Central memory CD8-positive, alpha-beta T cell (primary cell): ENCODE measurements around the gene GALNT12.
A peak's percentile ranks its signal among the peaks of the same experiment; 100 is the strongest.

Source experiments
- ATAC-seq: fragments of 150-1000 bp; cut with Tn5 transposase; replicated peaks from 2 replicates; pipeline ENCODE4 v1.10.0; 2022; ENCODE audit warnings: mild to moderate bottlenecking, moderate FRiP score, moderate number of reproducible peaks; ENCODE audit not compliant: poor library complexity, severe bottlenecking; ENCODE audit errors: extremely low read depth
- DNase-seq, 2 donors: peaks; one replicate each; pipeline ENCODE4 v3.0.0; 2021; ENCODE audit warnings: low spot score in 2 of 2
- H3K27ac Mint-ChIP-seq: one replicate; pipeline ENCODE4 v1.8.0; 2022; ENCODE audit warnings: low read depth, mild to moderate bottlenecking, moderate library complexity, mixed read lengths
- H3K27me3 Mint-ChIP-seq: one replicate; pipeline ENCODE4 v1.8.0; 2022; ENCODE audit warnings: mixed read lengths
- H3K36me3 Mint-ChIP-seq: one replicate; pipeline ENCODE4 v1.8.0; 2022; ENCODE audit warnings: mild to moderate bottlenecking, moderate library complexity, mixed read lengths; ENCODE audit not compliant: insufficient read depth
- H3K4me1 Mint-ChIP-seq: one replicate; pipeline ENCODE4 v1.8.0; 2022; ENCODE audit warnings: mixed read lengths
- H3K4me3 Mint-ChIP-seq: one replicate; pipeline ENCODE4 v1.8.0; 2022; ENCODE audit warnings: mild to moderate bottlenecking, moderate library complexity, mixed read lengths
- H3K9me3 Mint-ChIP-seq: one replicate; pipeline ENCODE4 v1.8.0; 2022; ENCODE audit warnings: mixed read lengths

The GALNT12 gene, protein sequence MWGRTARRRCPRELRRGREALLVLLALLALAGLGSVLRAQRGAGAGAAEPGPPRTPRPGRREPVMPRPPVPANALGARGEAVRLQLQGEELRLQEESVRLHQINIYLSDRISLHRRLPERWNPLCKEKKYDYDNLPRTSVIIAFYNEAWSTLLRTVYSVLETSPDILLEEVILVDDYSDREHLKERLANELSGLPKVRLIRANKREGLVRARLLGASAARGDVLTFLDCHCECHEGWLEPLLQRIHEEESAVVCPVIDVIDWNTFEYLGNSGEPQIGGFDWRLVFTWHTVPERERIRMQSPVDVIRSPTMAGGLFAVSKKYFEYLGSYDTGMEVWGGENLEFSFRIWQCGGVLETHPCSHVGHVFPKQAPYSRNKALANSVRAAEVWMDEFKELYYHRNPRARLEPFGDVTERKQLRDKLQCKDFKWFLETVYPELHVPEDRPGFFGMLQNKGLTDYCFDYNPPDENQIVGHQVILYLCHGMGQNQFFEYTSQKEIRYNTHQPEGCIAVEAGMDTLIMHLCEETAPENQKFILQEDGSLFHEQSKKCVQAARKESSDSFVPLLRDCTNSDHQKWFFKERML

DNA sequence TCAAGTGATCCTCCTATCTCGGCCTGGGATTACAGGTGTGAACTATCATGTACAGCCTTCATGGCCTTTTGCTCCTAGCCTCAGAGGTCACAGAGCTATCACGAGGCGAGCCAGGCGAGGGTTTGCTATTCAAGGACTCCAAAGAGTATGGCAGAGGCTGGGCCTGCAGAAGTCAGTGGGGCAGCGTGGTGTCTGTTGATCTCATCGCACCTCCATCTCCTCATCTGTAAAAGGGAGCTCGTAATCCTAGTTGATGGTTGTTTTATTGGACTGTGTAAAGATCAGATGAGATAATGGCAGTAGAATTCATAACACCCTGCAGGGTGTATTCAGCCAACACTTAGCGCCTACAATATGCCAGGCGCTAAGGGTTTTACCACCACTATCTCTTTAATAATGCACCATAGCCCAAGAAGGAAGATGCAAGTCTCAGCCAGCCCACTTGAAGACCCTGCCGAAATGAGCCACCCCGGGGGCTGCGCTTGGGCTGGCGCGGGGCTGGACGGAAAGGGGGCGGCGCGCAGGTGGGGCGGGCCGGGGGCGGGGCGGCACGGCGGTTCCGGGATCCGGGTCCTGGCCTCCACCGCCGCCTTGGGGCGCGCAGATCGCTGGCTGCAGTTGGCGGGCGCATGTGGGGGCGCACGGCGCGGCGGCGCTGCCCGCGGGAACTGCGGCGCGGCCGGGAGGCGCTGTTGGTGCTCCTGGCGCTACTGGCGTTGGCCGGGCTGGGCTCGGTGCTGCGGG, at the start of gene GALNT12:
TSS of gene GALNT12 (plus strand) at position 601 of the 744 bp plus-strand sequence. CDS start at position 630, 29 bp downstream.
- Mint-ChIP-seq H3K27me3 (peaks cover 28% of the 10 kb centered on the region), H3K9me3 (no peaks in the 10 kb centered on the region), H3K36me3 (peaks cover 2% of the 10 kb centered on the region), H3K27ac (no peak within 1 kb of the TSS), H3K4me1 (peaks cover 23% of the 10 kb centered on the region), H3K4me3 (peak within 1 kb of the TSS; percentile 86)
- DNase-seq, result peak in 1 of 2 donors; percentile 22
- ATAC-seq, result peak; percentile 76

DNA sequence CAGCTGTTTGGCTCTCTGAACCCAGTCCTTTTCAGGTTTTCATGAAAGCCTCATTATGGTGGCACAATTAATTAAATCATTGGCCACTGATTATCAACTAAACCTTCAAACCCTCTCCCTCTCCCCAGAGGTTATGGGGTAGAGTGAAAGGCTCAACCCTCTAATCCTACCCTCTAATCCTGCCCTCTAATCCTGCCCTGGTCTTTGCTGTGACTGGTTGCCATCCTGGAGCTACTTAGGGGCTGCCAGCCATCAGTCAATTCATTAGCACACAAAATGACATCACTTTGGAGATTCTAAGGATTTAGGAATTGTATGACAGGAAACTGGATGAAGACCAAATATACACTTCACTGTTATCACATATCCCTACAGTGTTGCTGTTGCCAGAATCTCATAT, 47.2 kb upstream of the GALNT12 start:
- Mint-ChIP-seq H3K4me3 (no peak overlapping the region), H3K4me1 (no peaks in the 10 kb centered on the region), H3K27ac (no peak overlapping the region), H3K36me3 (no peaks in the 10 kb centered on the region), H3K27me3 (no peaks in the 10 kb centered on the region), H3K9me3 (no peaks in the 10 kb centered on the region)
- no peak for DNase-seq
- ATAC-seq, result no peak

DNA sequence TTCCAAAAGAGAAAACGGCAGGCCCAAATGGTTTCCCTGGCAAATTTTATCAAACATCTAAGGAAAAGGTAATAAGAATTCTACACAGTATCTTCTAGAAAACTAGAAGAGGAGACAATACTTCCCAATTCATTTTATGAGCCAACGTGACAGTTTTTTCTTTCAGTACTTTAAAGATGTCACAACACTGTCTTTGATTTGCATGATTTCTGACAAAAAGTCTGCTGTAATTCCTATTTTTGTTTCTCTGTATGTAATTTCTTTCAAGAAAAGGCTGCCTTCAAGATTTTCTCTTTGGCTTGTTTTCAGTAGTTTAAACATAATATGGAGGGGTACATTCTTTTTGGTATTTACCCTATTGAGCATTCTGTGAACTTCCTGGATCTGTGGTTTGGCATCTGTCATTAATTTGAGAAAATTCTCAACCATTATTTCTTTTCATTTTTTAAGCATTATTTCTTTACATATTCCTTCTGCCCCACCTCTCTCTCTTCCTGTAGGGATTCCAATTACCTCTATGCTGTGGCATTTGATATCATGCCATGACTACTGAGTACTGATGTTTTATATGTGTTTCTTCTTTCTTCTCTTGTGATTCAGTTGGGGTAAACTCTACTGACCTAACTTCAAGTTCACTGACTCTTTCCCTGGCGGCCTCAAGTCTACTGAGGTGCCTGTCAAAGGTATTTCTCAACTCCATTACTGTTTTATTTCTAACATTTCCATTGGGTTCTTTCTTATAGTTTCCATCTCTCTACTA, 43.3 kb upstream of the GALNT12 start:
- no peak overlapping the region for H3K27ac Mint-ChIP-seq
- H3K36me3 Mint-ChIP-seq, result peaks cover 4% of the 10 kb centered on the region
- H3K4me1 Mint-ChIP-seq, result no peaks in the 10 kb centered on the region

DNA sequence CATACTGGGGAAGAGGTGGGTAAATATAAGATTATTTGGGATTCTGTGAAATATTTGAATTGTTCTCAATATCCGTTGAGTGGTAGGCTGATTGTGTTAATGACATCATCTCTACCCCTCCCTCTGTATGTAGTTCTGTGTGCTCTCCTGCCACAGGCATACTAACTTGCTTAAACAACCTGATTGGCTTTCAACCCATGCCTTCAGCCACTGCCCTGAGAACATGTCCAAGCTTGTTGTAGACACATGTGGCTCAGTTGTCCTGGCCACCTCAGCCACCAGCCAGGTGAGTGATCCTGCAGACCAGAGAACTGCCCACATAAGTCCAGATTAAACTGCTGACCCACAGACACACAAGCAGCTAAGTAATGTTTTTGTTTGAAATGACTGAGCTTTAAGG, 42.2 kb upstream of the GALNT12 start:
- H3K36me3 Mint-ChIP-seq, result peaks cover 4% of the 10 kb centered on the region
- H3K4me1 Mint-ChIP-seq, result no peaks in the 10 kb centered on the region

More for the DNA sequence above, 43.3 kb upstream of the GALNT12 start:
- Mint-ChIP-seq H3K9me3 (no peaks in the 10 kb centered on the region), H3K4me3 (no peak overlapping the region), H3K27me3 (no peaks in the 10 kb centered on the region)
- no peak for DNase-seq
- ATAC-seq, result no peak

DNA sequence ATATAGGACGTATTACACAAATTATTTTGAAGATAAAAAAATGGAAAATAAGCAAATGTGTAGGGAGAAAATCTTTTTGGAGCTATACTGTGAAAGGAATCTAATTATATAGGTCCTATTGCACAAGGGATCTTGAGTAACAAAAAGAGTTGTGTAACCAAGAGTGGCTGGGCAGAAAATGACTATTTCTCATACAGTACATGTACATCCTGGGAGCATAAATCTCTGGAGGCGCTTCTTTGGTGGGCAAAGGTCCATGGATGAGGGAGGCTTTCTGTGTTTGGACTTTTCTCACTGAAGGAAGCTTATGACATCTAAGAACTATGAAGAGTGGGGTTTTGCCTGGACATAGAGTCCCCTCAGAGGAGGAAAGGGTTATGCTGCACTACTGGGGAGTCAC, 40.9 kb upstream of the GALNT12 start:
- Mint-ChIP-seq H3K9me3 (no peaks in the 10 kb centered on the region), H3K36me3 (peaks cover 4% of the 10 kb centered on the region), H3K27me3 (no peaks in the 10 kb centered on the region), H3K4me1 (no peaks in the 10 kb centered on the region), H3K27ac (no peak overlapping the region), H3K4me3 (no peak overlapping the region)
- no peak for DNase-seq
- ATAC-seq, result no peak

More for the DNA sequence above, 42.2 kb upstream of the GALNT12 start:
- H3K27me3 Mint-ChIP-seq, result no peaks in the 10 kb centered on the region
- no peaks in the 10 kb centered on the region for H3K9me3 Mint-ChIP-seq
- H3K27ac Mint-ChIP-seq, result no peak overlapping the region
- ATAC-seq, result no peak
- DNase-seq, result no peak
- H3K4me3 Mint-ChIP-seq, result no peak overlapping the region

DNA sequence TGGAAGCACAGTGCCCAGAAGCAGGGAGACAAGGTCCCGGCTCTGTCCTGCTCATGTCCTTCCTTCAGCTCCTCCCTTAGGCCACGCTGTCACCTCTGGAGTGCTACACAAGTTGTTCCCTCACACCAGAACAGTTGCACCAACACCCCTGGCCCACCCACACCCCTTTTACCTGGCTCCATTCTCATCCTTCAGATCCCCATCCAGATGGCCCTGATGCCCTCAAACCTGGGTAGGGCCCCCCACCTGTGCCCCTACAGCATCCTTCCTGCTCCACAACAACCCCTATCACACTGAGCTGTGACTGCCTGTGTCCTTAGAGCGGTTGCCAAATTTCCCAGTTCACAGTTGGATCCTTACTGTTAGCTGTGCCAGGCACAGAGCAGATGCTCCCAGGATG, 40.3 kb upstream of the GALNT12 start:
- H3K4me1 Mint-ChIP-seq, result no peaks in the 10 kb centered on the region
- H3K36me3 Mint-ChIP-seq, result peaks cover 4% of the 10 kb centered on the region
- DNase-seq (no peak), ATAC-seq (no peak)
- H3K27me3 Mint-ChIP-seq, result no peaks in the 10 kb centered on the region
- H3K27ac Mint-ChIP-seq, result no peak overlapping the region
- H3K4me3 Mint-ChIP-seq, result no peak overlapping the region
- H3K9me3 Mint-ChIP-seq, result no peaks in the 10 kb centered on the region

DNA sequence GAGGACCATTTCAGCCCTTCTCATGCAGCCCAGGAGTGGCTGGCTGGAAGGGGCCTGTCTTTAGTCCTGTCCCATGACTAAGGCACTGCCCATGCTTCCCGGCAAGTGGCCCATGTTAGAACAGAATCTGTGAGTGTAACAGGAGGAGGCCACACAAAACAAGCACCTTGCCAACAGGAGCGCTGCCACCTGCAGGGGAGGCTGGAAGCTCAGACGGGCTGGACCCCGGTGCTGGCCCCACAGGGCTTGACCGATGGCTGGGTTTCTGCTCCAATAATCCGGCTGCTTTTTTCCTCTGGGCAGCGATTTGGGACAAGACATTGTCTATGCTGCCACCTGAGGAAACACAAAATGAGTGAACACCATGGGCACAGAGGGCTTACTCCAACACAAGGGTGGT, 39.6 kb upstream of the GALNT12 start:
- H3K36me3 Mint-ChIP-seq, result peaks cover 4% of the 10 kb centered on the region
- no peak for ATAC-seq
- no peaks in the 10 kb centered on the region for H3K4me1 Mint-ChIP-seq
- no peak overlapping the region for H3K27ac Mint-ChIP-seq
- H3K4me3 Mint-ChIP-seq, result no peak overlapping the region
- no peaks in the 10 kb centered on the region for H3K27me3 Mint-ChIP-seq
- DNase-seq, result no peak
- H3K9me3 Mint-ChIP-seq, result no peaks in the 10 kb centered on the region

DNA sequence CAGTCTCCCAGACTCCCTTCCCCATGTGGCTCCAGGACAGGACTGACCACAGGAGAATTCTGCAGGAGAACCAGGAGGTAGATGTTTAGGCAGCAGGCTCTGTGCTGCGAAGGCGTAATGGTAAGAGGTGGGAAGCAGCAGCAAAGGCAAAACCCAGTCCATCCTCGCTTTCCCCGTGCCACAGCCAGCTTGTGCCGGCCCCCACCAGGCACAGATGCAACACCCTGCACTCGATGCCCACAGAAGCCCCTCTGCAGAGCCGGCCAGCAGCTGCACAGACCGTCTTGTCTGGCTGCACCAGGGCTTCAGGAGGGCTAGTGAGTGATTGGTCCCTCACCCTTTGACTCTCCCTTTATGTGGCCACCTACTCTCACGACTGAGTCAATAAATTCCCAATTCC, 39.1 kb upstream of the GALNT12 start:
- Mint-ChIP-seq H3K36me3 (peaks cover 4% of the 10 kb centered on the region), H3K4me3 (no peak overlapping the region), H3K27me3 (no peaks in the 10 kb centered on the region), H3K27ac (no peak overlapping the region), H3K9me3 (no peaks in the 10 kb centered on the region), H3K4me1 (no peaks in the 10 kb centered on the region)
- DNase-seq, result no peak
- ATAC-seq, result no peak

DNA sequence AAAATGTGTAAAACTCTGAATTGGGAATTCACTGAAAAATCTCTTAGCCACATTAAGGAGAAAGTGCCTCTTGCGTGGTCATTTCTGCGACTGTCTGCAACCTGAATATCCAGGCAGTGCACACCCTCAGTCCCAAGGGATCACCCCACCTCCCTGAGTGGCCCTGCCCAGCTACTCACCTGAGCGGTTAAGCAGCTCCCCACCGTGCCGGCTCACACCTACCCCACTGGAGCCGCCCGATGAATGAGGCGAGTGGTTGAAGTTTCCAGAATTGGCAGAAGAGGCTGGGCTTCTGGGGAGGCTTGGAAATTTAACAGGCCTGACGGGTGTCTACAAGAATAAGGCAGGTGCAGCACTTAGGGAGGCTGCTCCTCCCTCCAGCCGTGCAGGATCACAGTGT, 36.8 kb upstream of the GALNT12 start:
- no peaks in the 10 kb centered on the region for H3K27me3 Mint-ChIP-seq
- ATAC-seq (no peak), DNase-seq (no peak)
- H3K27ac Mint-ChIP-seq, result no peak overlapping the region
- no peak overlapping the region for H3K4me3 Mint-ChIP-seq
- H3K9me3 Mint-ChIP-seq, result no peaks in the 10 kb centered on the region
- H3K36me3 Mint-ChIP-seq, result peaks cover 7% of the 10 kb centered on the region
- H3K4me1 Mint-ChIP-seq, result no peaks in the 10 kb centered on the region

DNA sequence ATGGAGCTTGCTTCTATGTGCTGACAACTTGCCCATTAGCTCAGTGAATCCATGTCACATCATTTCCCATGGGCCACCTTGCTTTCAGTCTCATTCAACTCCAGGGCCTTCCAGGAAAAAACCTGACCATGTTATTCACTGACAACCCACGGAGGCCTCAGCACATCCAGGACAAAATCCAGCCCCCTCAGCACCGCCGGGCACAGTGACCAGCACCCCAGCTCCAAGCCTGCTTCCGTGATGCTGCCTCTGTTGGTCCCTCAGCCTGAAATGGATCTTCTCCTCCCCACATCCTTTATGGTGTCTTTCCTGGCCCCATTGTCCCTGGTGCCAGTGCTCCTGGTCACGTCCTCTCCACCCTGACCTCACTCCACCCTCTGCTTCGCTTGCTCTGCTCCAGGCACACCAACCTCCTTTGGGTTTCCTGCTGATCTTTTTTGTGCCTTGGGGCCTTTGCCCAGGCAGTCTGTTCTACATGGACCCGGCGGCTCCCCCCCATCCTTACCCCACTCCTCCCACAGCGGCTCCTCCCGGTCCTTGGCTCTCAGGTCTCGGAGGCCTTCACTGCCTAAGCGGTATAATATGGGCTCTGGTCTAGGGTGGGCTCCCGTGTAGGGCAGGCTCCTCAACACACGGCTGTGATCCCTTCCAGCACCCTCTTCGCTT, 36.1 kb upstream of the GALNT12 start:
- no peak overlapping the region for H3K4me3 Mint-ChIP-seq
- H3K27ac Mint-ChIP-seq, result no peak overlapping the region
- H3K9me3 Mint-ChIP-seq, result no peaks in the 10 kb centered on the region
- H3K4me1 Mint-ChIP-seq, result no peaks in the 10 kb centered on the region
- no peaks in the 10 kb centered on the region for H3K27me3 Mint-ChIP-seq
- peaks cover 9% of the 10 kb centered on the region for H3K36me3 Mint-ChIP-seq
- DNase-seq (no peak), ATAC-seq (no peak)

DNA sequence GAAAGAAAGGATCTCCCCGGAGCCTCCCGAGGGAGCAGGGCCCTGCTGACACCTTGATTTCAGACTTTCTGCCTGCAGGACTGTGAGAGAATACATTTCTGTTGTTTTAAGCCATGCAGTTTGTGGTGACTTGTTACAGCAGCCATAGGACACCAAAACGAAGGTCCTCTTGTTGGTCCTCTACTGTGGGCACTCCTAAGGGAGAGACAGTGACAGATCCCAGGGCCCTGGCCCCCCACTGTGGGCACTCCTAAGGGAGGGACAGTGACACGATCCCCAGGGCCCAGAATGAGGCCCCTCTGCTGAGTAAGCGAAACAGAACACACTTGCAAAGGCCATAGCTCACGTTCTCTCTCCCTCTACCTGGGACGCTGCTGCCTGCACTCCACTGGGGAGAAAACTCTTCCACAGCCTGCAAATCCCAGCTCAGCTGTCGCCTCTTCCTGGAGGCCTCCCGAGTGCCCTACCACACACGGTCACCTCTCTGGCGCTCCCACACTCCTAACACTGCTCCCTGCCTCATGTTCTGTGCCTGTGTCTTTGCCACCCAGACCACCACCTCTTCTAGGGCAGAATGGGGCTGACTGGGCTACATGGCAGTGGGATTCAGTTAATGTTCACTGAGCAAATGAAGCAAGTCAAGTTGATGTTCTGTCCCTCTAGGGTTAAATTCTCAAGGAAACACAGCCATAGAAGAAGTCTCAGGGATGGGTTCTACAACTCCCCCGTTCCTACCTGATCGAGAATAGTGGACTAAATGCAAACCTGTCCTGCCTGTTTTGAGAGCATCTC, 34.9 kb upstream of the GALNT12 start:
- DNase-seq, result no peak
- H3K4me3 Mint-ChIP-seq, result no peak overlapping the region

More for the DNA sequence above, 34.9 kb upstream of the GALNT12 start:
- no peak for ATAC-seq
- Mint-ChIP-seq H3K4me1 (peaks cover 9% of the 10 kb centered on the region), H3K36me3 (peaks cover 8% of the 10 kb centered on the region), H3K9me3 (no peaks in the 10 kb centered on the region), H3K27ac (no peak overlapping the region), H3K27me3 (no peaks in the 10 kb centered on the region)
